ENCODE results near the gene E2F4.

The E2F4 gene

DNA sequence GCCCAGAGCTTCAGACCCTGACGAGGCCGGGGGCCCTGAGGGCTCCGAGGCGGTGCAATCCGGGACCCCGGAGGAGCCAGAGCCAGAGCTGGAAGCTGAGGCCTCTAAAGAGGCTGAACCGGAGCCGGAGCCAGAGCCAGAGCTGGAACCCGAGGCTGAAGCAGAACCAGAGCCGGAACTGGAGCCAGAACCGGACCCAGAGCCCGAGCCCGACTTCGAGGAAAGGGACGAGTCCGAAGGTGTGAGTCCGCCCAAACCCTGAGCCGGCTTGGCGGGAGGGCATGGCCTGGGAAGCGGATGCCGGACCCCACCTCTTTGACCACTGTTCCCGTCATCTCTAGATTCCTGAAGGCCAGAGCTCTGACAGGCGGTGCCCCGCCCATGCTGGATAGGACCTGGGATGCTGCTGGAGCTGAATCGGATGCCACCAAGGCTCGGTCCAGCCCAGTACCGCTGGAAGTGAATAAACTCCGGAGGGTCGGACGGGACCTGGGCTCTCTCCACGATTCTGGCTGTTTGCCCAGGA, 17.2 kb upstream of the E2F4 start:
- in situ Hi-C loops (cut with HindIII; ENCODE audit: low sequenced_read_pairs), result no loop called here
- TF ChIP-seq, protein P1, sequence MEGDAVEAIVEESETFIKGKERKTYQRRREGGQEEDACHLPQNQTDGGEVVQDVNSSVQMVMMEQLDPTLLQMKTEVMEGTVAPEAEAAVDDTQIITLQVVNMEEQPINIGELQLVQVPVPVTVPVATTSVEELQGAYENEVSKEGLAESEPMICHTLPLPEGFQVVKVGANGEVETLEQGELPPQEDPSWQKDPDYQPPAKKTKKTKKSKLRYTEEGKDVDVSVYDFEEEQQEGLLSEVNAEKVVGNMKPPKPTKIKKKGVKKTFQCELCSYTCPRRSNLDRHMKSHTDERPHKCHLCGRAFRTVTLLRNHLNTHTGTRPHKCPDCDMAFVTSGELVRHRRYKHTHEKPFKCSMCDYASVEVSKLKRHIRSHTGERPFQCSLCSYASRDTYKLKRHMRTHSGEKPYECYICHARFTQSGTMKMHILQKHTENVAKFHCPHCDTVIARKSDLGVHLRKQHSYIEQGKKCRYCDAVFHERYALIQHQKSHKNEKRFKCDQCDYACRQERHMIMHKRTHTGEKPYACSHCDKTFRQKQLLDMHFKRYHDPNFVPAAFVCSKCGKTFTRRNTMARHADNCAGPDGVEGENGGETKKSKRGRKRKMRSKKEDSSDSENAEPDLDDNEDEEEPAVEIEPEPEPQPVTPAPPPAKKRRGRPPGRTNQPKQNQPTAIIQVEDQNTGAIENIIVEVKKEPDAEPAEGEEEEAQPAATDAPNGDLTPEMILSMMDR (IDR thresholded peaks at IDR 0.05; ENCODE audit: low read depth, low read length), result no peak
- H3K4me3 ChIP-seq (ENCODE audit: low read depth, low read length), result peak overlapping the region; percentile 30
- DNase-seq (ENCODE audit: low read depth, low spot score), result no peak

DNA sequence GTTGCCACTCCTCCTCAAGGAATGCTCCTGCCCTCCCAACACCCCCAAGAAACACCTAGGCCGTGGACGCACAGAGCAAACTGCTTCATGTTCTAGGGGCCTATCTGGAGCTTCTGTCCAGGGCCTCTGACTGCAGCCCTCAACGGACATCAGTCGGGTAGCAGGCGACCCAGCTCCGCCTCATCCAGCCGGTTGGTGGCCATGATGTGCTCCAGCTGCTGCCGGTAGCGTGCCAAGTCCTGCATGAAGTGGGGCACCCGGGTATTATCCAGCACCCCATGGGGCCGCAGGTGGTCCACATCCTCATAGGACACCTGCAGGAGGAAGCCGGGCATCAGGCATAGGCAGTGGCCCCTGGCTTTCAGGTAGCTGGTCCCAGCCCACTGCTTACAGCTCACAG, 15.3 kb upstream of the E2F4 start:
- in situ Hi-C loops (cut with HindIII; ENCODE audit: low sequenced_read_pairs), result no loop called here
- TF ChIP-seq, protein P1 (IDR thresholded peaks at IDR 0.05; ENCODE audit: low read depth, low read length), result no peak
- no peak for DNase-seq (ENCODE audit: low read depth, low spot score)
- no peak overlapping the region for H3K4me3 ChIP-seq (ENCODE audit: low read depth, low read length)

DNA sequence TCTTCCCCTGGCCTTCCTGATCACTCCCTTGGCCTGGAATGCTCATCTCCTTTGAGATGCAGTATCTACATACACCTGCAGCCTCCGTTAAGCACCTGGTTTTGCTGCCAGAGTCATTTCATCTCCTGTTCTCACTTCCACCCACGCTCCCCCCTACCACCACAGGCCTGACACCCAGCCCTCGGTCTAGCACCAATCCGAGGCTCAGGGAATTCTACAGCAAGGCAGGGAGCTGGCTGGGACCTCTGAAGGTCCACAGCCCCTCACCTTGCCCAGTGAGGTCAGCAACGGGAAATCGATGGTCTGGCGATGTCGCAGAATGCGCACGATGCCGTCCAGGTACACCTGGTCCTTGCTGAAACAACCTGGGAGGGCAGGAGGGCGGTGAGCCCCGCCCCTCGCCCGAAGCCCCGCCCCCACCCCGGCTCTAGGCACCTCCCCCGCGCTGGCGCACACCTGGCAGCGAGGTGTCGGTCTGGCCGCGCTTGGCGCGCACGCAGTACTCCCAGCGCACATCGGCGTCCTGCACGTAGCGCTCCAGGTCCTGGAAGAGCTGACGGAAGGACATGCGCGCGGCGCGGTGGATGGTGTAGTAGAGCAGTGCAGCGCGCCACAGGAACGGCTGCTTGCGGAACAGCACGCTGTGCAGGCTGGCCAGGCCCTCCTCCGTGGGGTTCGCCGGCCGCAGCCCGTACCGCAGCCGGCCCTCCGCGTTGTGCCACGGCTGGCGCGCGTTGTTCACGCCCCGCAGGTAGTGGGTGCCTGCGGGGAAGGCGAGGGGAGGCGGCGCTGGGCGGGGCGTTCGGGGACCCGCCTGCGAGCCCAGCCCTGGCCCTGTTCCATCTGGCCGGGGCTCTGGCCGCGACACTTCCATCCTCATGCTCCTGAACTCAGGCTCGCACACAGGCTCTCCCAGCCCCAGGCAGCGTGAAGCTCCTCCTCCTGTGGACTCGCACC, 13.9 kb upstream of the E2F4 start:
- peak; percentile 48 for DNase-seq (ENCODE audit: low read depth, low spot score)
- TF ChIP-seq, protein P1 (IDR thresholded peaks at IDR 0.05; ENCODE audit: low read depth, low read length), result no peak
- no peak overlapping the region for H3K4me3 ChIP-seq (ENCODE audit: low read depth, low read length)
- in situ Hi-C loops (cut with HindIII; ENCODE audit: low sequenced_read_pairs), result no loop called here

DNA sequence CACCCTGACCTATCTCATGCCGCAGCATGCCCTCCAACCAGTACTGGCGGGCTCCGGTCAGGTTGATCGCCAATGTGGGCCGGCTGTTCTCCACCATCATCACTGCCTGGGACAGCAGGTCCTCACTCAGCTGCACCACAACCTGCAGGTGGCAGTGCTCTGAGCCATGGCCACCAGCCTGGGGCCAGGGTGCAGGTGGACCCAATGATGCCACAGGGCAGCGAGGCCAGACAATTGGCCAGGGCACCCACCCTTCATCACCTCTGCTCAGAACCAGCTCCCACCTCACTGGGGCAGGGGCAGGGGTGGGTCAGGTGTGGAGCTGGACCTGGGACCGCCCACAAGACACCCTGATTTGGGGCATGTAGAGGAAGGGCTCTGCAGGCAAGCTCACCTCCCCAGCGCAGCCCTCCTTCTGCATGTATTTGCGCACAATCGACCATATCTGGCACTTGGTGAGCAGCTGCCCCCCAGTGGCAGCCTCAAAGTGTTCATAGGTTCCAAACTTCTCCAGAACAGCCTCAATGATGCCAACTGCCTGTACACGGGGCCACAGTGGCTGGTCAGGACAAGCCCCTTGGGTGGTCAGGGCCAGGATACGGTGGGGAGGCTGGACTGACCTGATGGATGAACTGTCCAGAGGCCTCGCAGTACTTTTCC, 12.4 kb upstream of the E2F4 start:
- no peak for DNase-seq (ENCODE audit: low read depth, low spot score)
- in situ Hi-C loops (cut with HindIII; ENCODE audit: low sequenced_read_pairs), result no loop called here
- TF ChIP-seq, protein P1 (IDR thresholded peaks at IDR 0.05; ENCODE audit: low read depth, low read length), result no peak
- H3K4me3 ChIP-seq (ENCODE audit: low read depth, low read length), result no peak overlapping the region

DNA sequence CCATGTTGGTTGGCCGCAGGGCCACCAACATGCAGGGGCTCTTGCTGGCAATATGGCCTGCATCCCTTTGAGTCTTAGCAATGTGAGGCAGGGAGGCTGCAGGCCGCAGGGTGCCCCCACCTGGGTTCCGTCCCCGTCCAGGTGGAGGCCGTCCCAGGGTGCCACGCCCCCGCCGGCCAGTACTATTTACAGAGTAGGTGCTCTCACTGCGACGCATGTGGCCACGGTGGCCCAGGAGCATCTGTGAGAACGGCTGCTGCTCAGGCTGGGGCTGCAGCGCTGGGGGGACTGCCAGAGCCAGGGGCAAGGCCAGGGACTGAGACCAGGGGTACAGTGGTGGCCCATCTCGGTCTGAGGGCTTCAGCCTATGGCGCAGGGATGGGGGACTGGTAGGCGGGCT, 11.8 kb upstream of the E2F4 start:
- TF ChIP-seq, protein P1 (IDR thresholded peaks at IDR 0.05; ENCODE audit: low read depth, low read length), result no peak

DNA sequence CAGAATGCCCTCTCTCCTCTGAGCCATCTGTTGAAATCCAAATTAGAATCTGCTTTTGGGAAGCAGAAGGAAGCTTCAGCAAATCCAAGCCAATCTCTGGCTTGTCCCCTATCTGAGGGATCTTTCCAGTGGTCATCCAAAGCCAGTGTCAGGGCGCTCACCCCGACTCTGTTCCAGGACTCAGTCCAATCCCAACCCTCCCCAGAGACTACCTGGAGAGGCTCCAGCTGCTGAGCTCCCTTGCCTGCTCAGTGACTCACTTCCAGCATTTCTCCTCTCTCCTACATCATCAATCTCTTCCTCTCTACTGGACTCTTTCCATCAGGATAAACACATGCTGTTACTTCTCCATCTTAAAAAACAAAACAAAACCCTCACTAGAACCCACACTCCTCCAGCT, 10.6 kb upstream of the E2F4 start:
- no peak overlapping the region for H3K4me3 ChIP-seq (ENCODE audit: low read depth, low read length)
- in situ Hi-C loops (cut with HindIII; ENCODE audit: low sequenced_read_pairs), result no loop called here
- TF ChIP-seq, protein P1 (IDR thresholded peaks at IDR 0.05; ENCODE audit: low read depth, low read length), result no peak
- DNase-seq (ENCODE audit: low read depth, low spot score), result peak; percentile 84

More for the DNA sequence above, 11.8 kb upstream of the E2F4 start:
- H3K4me3 ChIP-seq (ENCODE audit: low read depth, low read length), result no peak overlapping the region
- no peak for DNase-seq (ENCODE audit: low read depth, low spot score)
- in situ Hi-C loops (cut with HindIII; ENCODE audit: low sequenced_read_pairs), result no loop called here

Measured in astrocyte of the spinal cord (primary cell).